A549 (cell line): Measurements from ENCODE around the gene NOPCHAP1. TPM values are rescaled to one million over a fixed set of nuclear protein-coding genes. Genes with fewer than 3 reads are reported as not detected.

Experiments
- ATAC-seq, 2 experiments: fragments of 200-7000 bp in 1 of 2; fragments of >200 bp in 1 of 2; cut with Nextera tagmentation in 1 of 2; cut with Tn5 transposase in 1 of 2; 3 replicates each; pipeline versions ENCODE4 v1.8.0 to v1.9.1; 2018 to 2020; ENCODE audit warnings: mild to moderate bottlenecking in 1 of 2, moderate library complexity in 1 of 2
- CTCF ChIA-PET: fragments of 300-600 bp; sonication (Branson Sonifier 250); formaldehyde crosslinking; extraction: SDS; loops from one replicate; lab custom pipeline; 2021; ENCODE audit warnings: antibody characterized with exemption, inconsistent platforms; lab: Yijun Ruan, JAX
- POLR2A ChIA-PET: fragments of 350-600 bp; formaldehyde crosslinking; extraction: SDS; loops from one replicate; lab custom pipeline; 2021; ENCODE audit warnings: antibody characterized with exemption, inconsistent platforms; lab: Yijun Ruan, JAX
- DNase-seq, 2 experiments: peaks; one replicate each; pipeline versions ENCODE4 v3.0.0 to v3.0.0-alpha.2; 2011 to 2016; ENCODE audit warnings: low read depth in 1 of 2, low spot score in 1 of 2
- FAIRE-seq: peaks from 2 replicates; lab custom pipeline; 2011; peaks lifted over from hg19 to GRCh38; lab: Jason Lieb, UNC
- H3K27ac ChIP-seq, 2 experiments: fragments of >200 bp; sonication (Bioruptor Twin); formaldehyde crosslinking; 3 replicates each; pipeline ENCODE4 v1.5.1; 2016 to 2017
- H3K4me1 ChIP-seq: fragments of >200 bp; sonication (Bioruptor Twin); formaldehyde crosslinking; 3 replicates; pipeline ENCODE4 v1.6.1; 2016
- H3K4me2 ChIP-seq: fragments of >200 bp; sonication (Bioruptor Twin); formaldehyde crosslinking; 3 replicates; pipeline ENCODE4 v1.6.1; 2016
- H3K4me3 ChIP-seq: fragments of >200 bp; sonication (Bioruptor Twin); formaldehyde crosslinking; 3 replicates; pipeline ENCODE4 v1.5.1; 2016
- H3K9me3 ChIP-seq: fragments of >200 bp; sonication (Bioruptor Twin); formaldehyde crosslinking; 3 replicates; pipeline ENCODE4 v1.6.1; 2016
- BCL3 ChIP-seq: fragments of >200 bp; sonication (Bioruptor Twin); formaldehyde crosslinking; IDR thresholded peaks from 3 replicates; pipeline ENCODE4 v1.6.1; 2016
- BHLHE40 ChIP-seq: IDR thresholded peaks from 2 replicates; pipeline ENCODE4 v1.6.1; 2012; ENCODE audit warnings: low read depth, low read length, inconsistent platforms
- CHD4 ChIP-seq: fragments of 200-600 bp; sonication (generic); IDR thresholded peaks from 2 replicates; pipeline ENCODE4 v1.6.1; 2016; ENCODE audit warnings: antibody characterized with exemption, mild to moderate bottlenecking, borderline replicate concordance
- EHMT2 ChIP-seq: fragments of 200-600 bp; sonication (generic); IDR thresholded peaks from 2 replicates; pipeline ENCODE4 v1.6.1; 2016; ENCODE audit warnings: antibody characterized with exemption, low read depth, mild to moderate bottlenecking, moderate library complexity
- EP300 ChIP-seq, 2 experiments: fragments of >200 bp; sonication (Bioruptor Twin); formaldehyde crosslinking; IDR thresholded peaks; 2 replicates in 1 of 2; 3 replicates in 1 of 2; pipeline ENCODE4 v1.6.1; 2016 to 2017
- ESRRA ChIP-seq: fragments of 150-350 bp; IDR thresholded peaks from 2 replicates; pipeline ENCODE4 v1.6.1; 2014; ENCODE audit warnings: mild to moderate bottlenecking, low read length, borderline replicate concordance
- FOSL2 ChIP-seq, 2 experiments: fragments of 450-650 bp in 1 of 2; fragments of >200 bp in 1 of 2; sonication (Bioruptor Twin) in 1 of 2; formaldehyde crosslinking; IDR thresholded peaks; 2 replicates each; pipeline versions ENCODE4 v1.5.0 to v1.6.1; 2016 to 2020; ENCODE audit warnings: mild to moderate bottlenecking in 1 of 2, moderate library complexity in 1 of 2
- HDAC2 ChIP-seq: fragments of 200-600 bp; sonication (generic); IDR thresholded peaks from 2 replicates; pipeline ENCODE4 v1.6.1; 2016
- HOXA7 ChIP-seq: fragments of 250-450 bp; sonication (Bioruptor Pico); IDR thresholded peaks from 2 replicates; pipeline ENCODE4 v1.5.0; 2020; ENCODE audit warnings: mild to moderate bottlenecking, moderate library complexity
- MAX ChIP-seq: IDR thresholded peaks from 2 replicates; pipeline ENCODE4 v1.6.1; 2012
- MAZ ChIP-seq: fragments of 150-350 bp; IDR thresholded peaks from 2 replicates; pipeline ENCODE4 v1.6.1; 2014; ENCODE audit warnings: antibody characterized with exemption, low read depth, low read length, borderline replicate concordance
- MYC ChIP-seq: IDR thresholded peaks from 2 replicates; pipeline ENCODE4 v1.6.1; 2012; ENCODE audit warnings: mild to moderate bottlenecking, inconsistent platforms, low read length, improper control_type of control experiment, borderline replicate concordance
- NFE2L2 ChIP-seq: fragments of 150-350 bp; conservative IDR thresholded peaks from 2 replicates; pipeline ENCODE4 v1.6.1; 2014; ENCODE audit warnings: low read length
- PHF8 ChIP-seq: fragments of 200-600 bp; sonication (generic); IDR thresholded peaks from 2 replicates; pipeline ENCODE4 v1.6.1; 2016; ENCODE audit warnings: low read depth, mild to moderate bottlenecking, antibody characterized with exemption, moderate library complexity, borderline replicate concordance
- POLR2A ChIP-seq: IDR thresholded peaks from 2 replicates; pipeline ENCODE4 v1.6.1; 2012; ENCODE audit warnings: mild to moderate bottlenecking, low read length
- RCOR1 ChIP-seq: fragments of 150-350 bp; IDR thresholded peaks from 2 replicates; pipeline ENCODE4 v1.6.1; 2014; ENCODE audit warnings: antibody characterized with exemption, low read length, low read depth
- RFX5 ChIP-seq: fragments of 450-650 bp; IDR thresholded peaks from 2 replicates; pipeline ENCODE4 v1.7.1; 2014; ENCODE audit warnings: antibody characterized with exemption, mild to moderate bottlenecking, moderate library complexity
- TP53 ChIP-seq: fragments of 250-450 bp; sonication (Bioruptor Pico); IDR thresholded peaks from 2 replicates; pipeline ENCODE4 v1.5.0; 2021; ENCODE audit warnings: mild to moderate bottlenecking, moderate library complexity
- ZC3H11A ChIP-seq: fragments of 450-650 bp; IDR thresholded peaks from 2 replicates; pipeline ENCODE4 v1.6.1; 2014; ENCODE audit warnings: antibody characterized with exemption, mild to moderate bottlenecking
- ZNF302 ChIP-seq: fragments of 250-450 bp; sonication (Bioruptor Pico); IDR thresholded peaks from 2 replicates; pipeline ENCODE4 v1.9.0; 2021; ENCODE audit warnings: inconsistent platforms, mild to moderate bottlenecking, moderate library complexity
- WGBS: methylation state at CpG from one replicate; pipeline ENCODE4 v1.1.6; 2017; ENCODE audit errors: missing lambda C conversion rate; 5-methylcytosine and 5-hydroxymethylcytosine counted together
- polyA plus RNA-seq, 4 experiments: library from polyadenylated mRNA; depleted of rRNA in 3 of 4; stranded (reverse); fragments of >200 nt; fragmentation: RNase III in 1 of 4; extraction: RNeasy Plus Mini Kit Qiagen cat#74134 plus additional on column Dnase treatment in 1 of 4; gene quantifications; 2 replicates in 3 of 4; 3 replicates in 1 of 4; pipeline ENCODE4 v1.2.3, GENCODE V29; 2011 to 2017
- TF ChIP-seq, protein P1 (sequence below): fragments of 200-600 bp; sonication (generic); IDR thresholded peaks from 2 replicates; pipeline ENCODE4 v1.6.1; 2016; ENCODE audit warnings: antibody characterized with exemption, mild to moderate bottlenecking, moderate library complexity

Gene NOPCHAP1
- polyA plus RNA-seq, 2 of the 4 experiments (the other 2 are of a cell fraction): 21.7 to 29.5 TPM

GRCh38 chr12:104998423-104999346 is 12.6 kb downstream of the NOPCHAP1 start (continued):
- TF ChIP-seq BCL3 (no peak), EP300 (IDR thresholded peaks at IDR 0.05) (no peak)

DNA sequence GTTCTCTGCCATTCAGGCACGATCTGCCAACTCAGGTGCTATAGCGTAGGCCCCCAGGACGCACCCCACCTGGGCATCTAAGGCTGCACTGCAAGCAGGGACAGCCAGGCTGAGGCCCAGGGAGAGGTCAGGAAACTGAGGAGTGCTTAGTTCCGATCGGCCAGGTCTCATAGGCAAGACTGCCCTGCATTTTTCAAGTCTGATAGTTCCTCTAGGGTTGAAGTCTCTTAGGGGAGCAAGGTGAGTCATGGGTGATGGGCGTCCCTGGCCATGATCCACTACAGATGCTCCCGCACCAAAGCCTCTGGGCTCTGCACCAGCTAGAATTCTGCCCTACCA is 13.2 kb downstream of the NOPCHAP1 start:
- TF ChIP-seq BHLHE40 (no peak), MAZ (no peak), BCL3 (no peak), MAX (no peak), EHMT2 (no peak)
- TF ChIP-seq, protein P1, sequence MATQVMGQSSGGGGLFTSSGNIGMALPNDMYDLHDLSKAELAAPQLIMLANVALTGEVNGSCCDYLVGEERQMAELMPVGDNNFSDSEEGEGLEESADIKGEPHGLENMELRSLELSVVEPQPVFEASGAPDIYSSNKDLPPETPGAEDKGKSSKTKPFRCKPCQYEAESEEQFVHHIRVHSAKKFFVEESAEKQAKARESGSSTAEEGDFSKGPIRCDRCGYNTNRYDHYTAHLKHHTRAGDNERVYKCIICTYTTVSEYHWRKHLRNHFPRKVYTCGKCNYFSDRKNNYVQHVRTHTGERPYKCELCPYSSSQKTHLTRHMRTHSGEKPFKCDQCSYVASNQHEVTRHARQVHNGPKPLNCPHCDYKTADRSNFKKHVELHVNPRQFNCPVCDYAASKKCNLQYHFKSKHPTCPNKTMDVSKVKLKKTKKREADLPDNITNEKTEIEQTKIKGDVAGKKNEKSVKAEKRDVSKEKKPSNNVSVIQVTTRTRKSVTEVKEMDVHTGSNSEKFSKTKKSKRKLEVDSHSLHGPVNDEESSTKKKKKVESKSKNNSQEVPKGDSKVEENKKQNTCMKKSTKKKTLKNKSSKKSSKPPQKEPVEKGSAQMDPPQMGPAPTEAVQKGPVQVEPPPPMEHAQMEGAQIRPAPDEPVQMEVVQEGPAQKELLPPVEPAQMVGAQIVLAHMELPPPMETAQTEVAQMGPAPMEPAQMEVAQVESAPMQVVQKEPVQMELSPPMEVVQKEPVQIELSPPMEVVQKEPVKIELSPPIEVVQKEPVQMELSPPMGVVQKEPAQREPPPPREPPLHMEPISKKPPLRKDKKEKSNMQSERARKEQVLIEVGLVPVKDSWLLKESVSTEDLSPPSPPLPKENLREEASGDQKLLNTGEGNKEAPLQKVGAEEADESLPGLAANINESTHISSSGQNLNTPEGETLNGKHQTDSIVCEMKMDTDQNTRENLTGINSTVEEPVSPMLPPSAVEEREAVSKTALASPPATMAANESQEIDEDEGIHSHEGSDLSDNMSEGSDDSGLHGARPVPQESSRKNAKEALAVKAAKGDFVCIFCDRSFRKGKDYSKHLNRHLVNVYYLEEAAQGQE: no peak
- POLR2A ChIA-PET: no interaction called here
- Histone ChIP-seq H3K4me1 (no peaks in the 10 kb centered on the region), H3K27ac (no peak overlapping the region), H3K4me3 (no peak overlapping the region), H3K9me3 (no peaks in the 10 kb centered on the region), H3K4me2 (no peak overlapping the region)
- DNase-seq: no peak
- CTCF ChIA-PET: no interaction called here
- 96% methylated on average over 7 of the region's 7 CpGs for WGBS
- FAIRE-seq: no peak
- no peak for ATAC-seq

DNA sequence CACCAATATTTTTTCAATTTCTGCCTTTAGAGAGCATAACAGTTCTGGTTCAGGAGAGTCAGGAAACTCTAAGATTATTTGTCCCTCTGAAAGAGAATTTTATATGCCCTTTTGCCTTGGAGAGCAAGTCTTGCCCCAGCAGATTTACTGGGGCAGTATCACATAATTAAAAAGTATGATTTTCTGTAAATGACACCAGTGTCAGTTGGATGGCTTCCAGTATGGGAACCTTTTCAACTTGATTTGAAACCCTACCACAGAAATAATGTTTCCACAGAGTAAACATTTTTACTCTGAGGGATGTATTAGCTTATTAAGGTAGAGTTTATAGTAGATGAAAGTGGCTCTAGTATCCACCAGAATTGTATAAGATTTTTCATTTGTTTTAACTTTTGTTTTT is 15.4 kb downstream of the NOPCHAP1 start:
- ATAC-seq (no peak), FAIRE-seq (no peak), DNase-seq (no peak)
- no peak for TF ChIP-seq ZC3H11A
- TF ChIP-seq FOSL2 (IDR thresholded peaks at IDR 0.05): no peak
- TF ChIP-seq FOSL2 (CRISPR knock-in tag; IDR thresholded peaks at IDR 0.05): no peak
- no peak for TF ChIP-seq ZNF302
- TF ChIP-seq HOXA7: no peak
- TF ChIP-seq RFX5: no peak
- no peak for TF ChIP-seq CHD4
- TF ChIP-seq NFE2L2: no peak
- TF ChIP-seq MYC: no peak
- TF ChIP-seq POLR2A: no peak
- no peak for TF ChIP-seq PHF8
- TF ChIP-seq RCOR1: no peak
- no peak for TF ChIP-seq ESRRA
- no peak for TF ChIP-seq HDAC2
- TF ChIP-seq EP300 (IDR thresholded peaks at IDR 0.05): no peak
- no peak for TF ChIP-seq TP53
- no peak overlapping the region for H3K4me3 ChIP-seq
- H3K27ac ChIP-seq: no peak overlapping the region
- no peaks in the 10 kb centered on the region for H3K9me3 ChIP-seq
- ChIA-PET CTCF (interaction anchor here (1.5 to 1.6 kb wide), 2 partner anchors 10 to 32 kb away, joined by 3 to 4 read pairs; no protein-coding TSS in a partner anchor), POLR2A (no interaction called here)
- H3K4me1 ChIP-seq: no peaks in the 10 kb centered on the region
- H3K4me2 ChIP-seq: no peak overlapping the region
